K562 (cell line): ENCODE data around the gene RPL39L.

Experiments
- BDP1 ChIP-seq: IDR thresholded peaks from 3 replicates; pipeline ENCODE4 v1.6.1; 2011; ENCODE audit not compliant: insufficient read length, insufficient read depth
- BRD4 ChIP-seq: fragments of 200-600 bp; sonication (generic); IDR thresholded peaks from 2 replicates; pipeline ENCODE4 v1.6.1; 2017; ENCODE audit warnings: inconsistent platforms
- CBX8 ChIP-seq: fragments of 200-600 bp; sonication (generic); IDR thresholded peaks from 2 replicates; pipeline ENCODE4 v1.6.1; 2012; ENCODE audit warnings: borderline replicate concordance, mixed run types, low read depth, mild to moderate bottlenecking, moderate library complexity, mixed read lengths, low read length, control low read depth, inconsistent platforms; ENCODE audit not compliant: poor library complexity, severe bottlenecking; ENCODE audit errors: extremely low read depth
- ELF1 ChIP-seq: fragments of 200-800 bp; sonication (Bioruptor generic); IDR thresholded peaks from 2 replicates; pipeline ENCODE4 v1.6.1; 2016; ENCODE audit warnings: missing genetic modification characterization, missing compliant biosample characterization
- EZH2 ChIP-seq: IDR thresholded peaks from 2 replicates; pipeline ENCODE4 v1.6.1; 2012; ENCODE audit warnings: low read depth, mild to moderate bottlenecking, inconsistent platforms, low read length, borderline replicate concordance
- GABPB1 ChIP-seq: sonication (generic); formaldehyde crosslinking; IDR thresholded peaks from 2 replicates; pipeline ENCODE4 v1.8.0; 2022; ENCODE audit warnings: mild to moderate bottlenecking, missing genetic modification reagents
- MTA2 ChIP-seq: fragments of 450-650 bp; IDR thresholded peaks from 2 replicates; pipeline ENCODE4 v1.6.1; 2016; ENCODE audit warnings: low read depth
- NRF1 ChIP-seq, 2 experiments: fragments of 450-650 bp; IDR thresholded peaks in 1 of 2; conservative IDR thresholded peaks in 1 of 2; 2 replicates each; pipeline ENCODE4 v1.6.1; 2014; ENCODE audit warnings: mild to moderate bottlenecking in 2 of 2
- SP1 ChIP-seq: sonication (generic); formaldehyde crosslinking; IDR thresholded peaks from 2 replicates; pipeline ENCODE4 v1.8.1; 2022; ENCODE audit warnings: mild to moderate bottlenecking, missing genetic modification reagents
- ZBTB7A ChIP-seq: IDR thresholded peaks from 2 replicates; pipeline ENCODE4 v1.6.1; 2011; ENCODE audit warnings: low read depth, mild to moderate bottlenecking, low read length, moderate library complexity, borderline replicate concordance; ENCODE audit not compliant: control insufficient read depth
- ZFX ChIP-seq: sonication (generic); formaldehyde crosslinking; IDR thresholded peaks from 2 replicates; pipeline ENCODE4 v1.8.0; 2022; ENCODE audit warnings: mild to moderate bottlenecking, missing genetic modification reagents, moderate library complexity
- TF ChIP-seq, protein P1 (sequence below): conservative IDR thresholded peaks from 2 replicates; pipeline ENCODE4 v1.6.1; 2011; ENCODE audit warnings: low read depth, mild to moderate bottlenecking, low read length; ENCODE audit not compliant: control insufficient read depth

DNA sequence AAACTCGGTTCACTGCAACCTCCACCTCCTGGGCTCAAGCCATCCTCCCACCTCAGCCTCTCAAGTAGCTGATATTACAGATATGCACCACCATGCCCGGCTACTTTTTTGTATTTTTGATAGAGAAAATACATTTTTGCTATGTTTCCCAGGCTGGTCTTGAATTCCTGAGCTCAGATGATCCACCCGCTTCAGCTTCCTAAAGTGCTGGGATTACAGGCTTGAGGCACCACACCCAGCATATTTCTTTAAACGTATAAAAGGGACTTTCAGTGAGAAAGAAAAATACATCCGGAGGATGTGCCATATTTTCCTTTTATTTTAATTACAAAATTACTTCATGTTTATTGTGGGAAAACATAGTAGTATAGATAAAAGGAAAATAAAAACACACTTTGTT is 55.2 kb downstream of the RPL39L start:
- no peak for TF ChIP-seq ZFX (CRISPR knock-in tag)
- no peak for TF ChIP-seq EZH2
- TF ChIP-seq, protein P1, sequence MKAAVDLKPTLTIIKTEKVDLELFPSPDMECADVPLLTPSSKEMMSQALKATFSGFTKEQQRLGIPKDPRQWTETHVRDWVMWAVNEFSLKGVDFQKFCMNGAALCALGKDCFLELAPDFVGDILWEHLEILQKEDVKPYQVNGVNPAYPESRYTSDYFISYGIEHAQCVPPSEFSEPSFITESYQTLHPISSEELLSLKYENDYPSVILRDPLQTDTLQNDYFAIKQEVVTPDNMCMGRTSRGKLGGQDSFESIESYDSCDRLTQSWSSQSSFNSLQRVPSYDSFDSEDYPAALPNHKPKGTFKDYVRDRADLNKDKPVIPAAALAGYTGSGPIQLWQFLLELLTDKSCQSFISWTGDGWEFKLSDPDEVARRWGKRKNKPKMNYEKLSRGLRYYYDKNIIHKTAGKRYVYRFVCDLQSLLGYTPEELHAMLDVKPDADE = no peak
- no peak for TF ChIP-seq NRF1 (conservative IDR thresholded peaks at IDR 0.05 in 1 of 2, IDR thresholded peaks at IDR 0.05 in 1 of 2)
- no peak for TF ChIP-seq GABPB1
- TF ChIP-seq BDP1 = no peak
- no peak for TF ChIP-seq CBX8
- TF ChIP-seq SP1 (CRISPR knock-in tag) = no peak
- TF ChIP-seq MTA2 = no peak
- no peak for TF ChIP-seq ZBTB7A
- TF ChIP-seq ELF1 (tag) = no peak
- TF ChIP-seq BRD4 = no peak
